T-helper 17 cell (primary cell): ENCODE results near the gene NRAP. TPM values are rescaled to one million over a fixed set of nuclear protein-coding genes. Genes with fewer than 3 reads are reported as not detected.
"Not testable (repeated sequence)": the region's sequence is repeated elsewhere in the genome, so short reads cannot be mapped to it uniquely, and the experiment has no call there.

ENCODE experiments used
- ATAC-seq: fragments of 150-1000 bp; cut with Tn5 transposase; 2 replicates; pipeline ENCODE4 v1.10.0; 2021; ENCODE audit warnings: mild to moderate bottlenecking, moderate library complexity
- DNase-seq, 3 donors: peaks; one replicate each; pipeline versions ENCODE4 v3.0.0 to v3.0.0-alpha.2; 2020 to 2021
- H3K9me3 ChIP-seq: one replicate; pipeline ENCODE4 v1.7.0; 2013; ENCODE audit warnings: low read length, mild to moderate bottlenecking; ENCODE audit not compliant: control insufficient read depth, poor library complexity, severe bottlenecking
- H3K27ac Mint-ChIP-seq: one replicate; pipeline ENCODE4 v1.8.0; 2022; ENCODE audit warnings: mild to moderate bottlenecking, moderate library complexity, mixed read lengths
- H3K27me3 Mint-ChIP-seq: one replicate; pipeline ENCODE4 v1.8.0; 2022; ENCODE audit warnings: mixed read lengths
- H3K36me3 Mint-ChIP-seq: one replicate; pipeline ENCODE4 v1.8.0; 2022; ENCODE audit warnings: low read depth, mixed read lengths
- H3K4me1 Mint-ChIP-seq: one replicate; pipeline ENCODE4 v1.8.0; 2022; ENCODE audit warnings: mild to moderate bottlenecking, mixed read lengths
- H3K4me3 Mint-ChIP-seq: one replicate; pipeline ENCODE4 v1.8.0; 2022; ENCODE audit warnings: mild to moderate bottlenecking, moderate library complexity, mixed read lengths
- total RNA-seq, 4 donors: library from RNA in 2 of 4; stranded (reverse) in 2 of 4; gene quantifications; one replicate each; pipeline ENCODE4 v1.2.3 and lab custom pipeline; 2022 to 2026

NRAP gene
- total RNA-seq, 2 donors from 2014 or later = not detected

GRCh38 chr10:113665806-113666354 is 2.0 kb upstream of the NRAP start:
- ATAC-seq = no peak
- DNase-seq = no peak
- Mint-ChIP-seq H3K36me3 (no peaks in the 10 kb centered on the region), H3K4me1 (peaks cover 3% of the 10 kb centered on the region), H3K4me3 (no peak overlapping the region), H3K27me3 (peaks cover 34% of the 10 kb centered on the region), H3K27ac (no peak overlapping the region)
- H3K9me3 ChIP-seq = no peaks in the 10 kb centered on the region

DNA sequence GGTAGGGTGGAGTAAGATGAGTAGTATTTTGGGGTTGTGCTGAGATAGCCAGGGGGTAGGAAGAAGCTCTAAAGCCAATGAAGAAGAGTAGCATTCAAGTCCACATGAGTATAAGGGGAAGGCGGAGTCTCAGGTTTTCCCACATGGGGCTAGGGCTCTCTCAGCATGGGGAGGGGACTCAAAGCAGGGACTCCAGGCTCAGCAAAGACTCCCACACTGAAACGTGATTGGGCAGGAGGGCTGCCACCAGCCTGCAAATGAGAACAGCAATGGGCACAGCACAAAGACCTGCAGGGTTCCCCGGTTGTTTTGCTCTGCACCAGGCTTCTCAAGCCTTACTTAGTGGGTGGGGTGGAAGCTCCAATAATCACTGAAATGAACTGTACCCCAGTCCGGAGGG is 1.5 kb upstream of the NRAP start:
- no peaks in the 10 kb centered on the region for H3K9me3 ChIP-seq
- Mint-ChIP-seq H3K36me3 (no peaks in the 10 kb centered on the region), H3K4me1 (peaks cover 3% of the 10 kb centered on the region), H3K27ac (no peak overlapping the region), H3K4me3 (no peak overlapping the region), H3K27me3 (peaks cover 32% of the 10 kb centered on the region)
- no peak for ATAC-seq
- no peak for DNase-seq

DNA sequence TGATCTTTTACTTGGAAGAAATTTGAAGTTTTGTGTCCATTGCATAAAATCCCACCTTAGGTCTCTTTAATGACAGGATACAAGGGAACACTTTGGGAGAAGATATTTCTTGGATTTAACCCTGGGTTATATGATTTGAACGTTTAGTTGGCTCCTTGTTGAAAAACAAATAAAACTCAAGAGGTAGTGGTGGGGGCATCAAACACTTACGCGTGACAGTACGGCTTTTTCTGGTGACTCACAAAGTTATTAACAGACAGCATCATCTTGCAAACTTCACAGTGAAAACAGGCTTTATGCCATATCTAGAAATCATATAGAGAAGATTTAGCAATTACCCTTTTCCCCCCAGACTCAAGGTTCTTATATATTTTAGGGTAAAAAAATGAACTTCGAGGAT is 699 bp downstream of the NRAP start:
- H3K4me1 Mint-ChIP-seq = peaks cover 3% of the 10 kb centered on the region
- H3K36me3 Mint-ChIP-seq = no peaks in the 10 kb centered on the region
- no peaks in the 10 kb centered on the region for H3K9me3 ChIP-seq
- peaks cover 32% of the 10 kb centered on the region for H3K27me3 Mint-ChIP-seq
- no peak for DNase-seq
- H3K27ac Mint-ChIP-seq = no peak overlapping the region
- no peak overlapping the region for H3K4me3 Mint-ChIP-seq
- no peak for ATAC-seq

DNA sequence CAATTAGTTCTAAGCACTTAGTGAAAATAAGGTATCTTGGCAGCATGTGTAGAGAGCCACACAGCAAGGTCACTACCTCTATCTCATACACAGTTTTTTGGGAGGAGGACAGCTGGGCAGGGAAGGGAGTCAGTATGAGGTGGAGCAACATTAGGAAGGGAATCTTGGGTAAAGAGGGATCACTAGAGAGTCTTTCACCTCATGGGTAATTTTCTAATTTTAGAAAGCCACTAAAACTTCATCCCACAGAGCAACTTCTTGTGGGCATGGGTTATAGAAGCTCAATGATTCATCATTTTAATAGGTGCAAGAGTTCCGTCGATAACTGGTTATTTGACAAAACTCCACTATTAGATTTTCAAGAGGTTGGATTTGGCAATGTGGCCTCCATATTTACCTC is 2.5 kb downstream of the NRAP start:
- Mint-ChIP-seq H3K36me3 (no peaks in the 10 kb centered on the region), H3K4me3 (no peak overlapping the region), H3K27me3 (peaks cover 30% of the 10 kb centered on the region), H3K4me1 (no peaks in the 10 kb centered on the region), H3K27ac (no peak overlapping the region)
- H3K9me3 ChIP-seq = no peaks in the 10 kb centered on the region
- ATAC-seq (no peak), DNase-seq (no peak)

GRCh38 chr10:113657544-113657943 is 6.3 kb downstream of the NRAP start:
- no peak overlapping the region for H3K4me3 Mint-ChIP-seq
- no peak for ATAC-seq
- H3K36me3 Mint-ChIP-seq = no peaks in the 10 kb centered on the region
- H3K27ac Mint-ChIP-seq = no peak overlapping the region
- H3K9me3 ChIP-seq = no peaks in the 10 kb centered on the region
- no peak for DNase-seq
- H3K4me1 Mint-ChIP-seq = no peaks in the 10 kb centered on the region
- peaks cover 41% of the 10 kb centered on the region for H3K27me3 Mint-ChIP-seq

- H3K9me3 ChIP-seq = no peaks in the 10 kb centered on the region
- Mint-ChIP-seq H3K4me3 (no peak overlapping the region), H3K27ac (no peak overlapping the region), H3K4me1 (no peaks in the 10 kb centered on the region), H3K36me3 (no peaks in the 10 kb centered on the region), H3K27me3 (peaks cover 41% of the 10 kb centered on the region)
- ATAC-seq (no peak), DNase-seq (no peak)
Observed at GRCh38 chr10:113656896-113657295, 6.9 kb downstream of the NRAP start.

DNA sequence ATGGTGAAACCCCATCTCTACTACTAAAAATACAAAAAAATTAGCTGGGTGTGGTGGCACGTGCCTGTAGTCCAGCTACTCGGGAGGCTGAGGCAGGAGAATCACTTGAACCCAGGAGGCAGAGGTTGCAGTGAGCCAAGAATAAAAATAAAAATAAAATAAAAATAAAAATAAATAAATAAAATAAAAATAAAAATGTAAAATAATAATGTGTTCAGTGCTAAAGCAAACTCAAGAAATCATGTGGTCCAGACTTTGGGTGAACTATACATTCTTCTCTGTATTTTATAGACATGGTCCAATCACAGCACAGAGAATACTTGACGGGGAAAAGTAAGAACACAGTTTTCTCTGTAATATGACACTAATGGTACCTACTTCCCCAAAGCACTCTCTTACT is 11.4 kb downstream of the NRAP start:
- ATAC-seq, H3K4me3 Mint-ChIP-seq, H3K27ac Mint-ChIP-seq, DNase-seq, H3K36me3 Mint-ChIP-seq, H3K4me1 Mint-ChIP-seq, H3K9me3 ChIP-seq: not testable (repeated sequence)
- peaks cover 50% of the 10 kb centered on the region for H3K27me3 Mint-ChIP-seq

DNA sequence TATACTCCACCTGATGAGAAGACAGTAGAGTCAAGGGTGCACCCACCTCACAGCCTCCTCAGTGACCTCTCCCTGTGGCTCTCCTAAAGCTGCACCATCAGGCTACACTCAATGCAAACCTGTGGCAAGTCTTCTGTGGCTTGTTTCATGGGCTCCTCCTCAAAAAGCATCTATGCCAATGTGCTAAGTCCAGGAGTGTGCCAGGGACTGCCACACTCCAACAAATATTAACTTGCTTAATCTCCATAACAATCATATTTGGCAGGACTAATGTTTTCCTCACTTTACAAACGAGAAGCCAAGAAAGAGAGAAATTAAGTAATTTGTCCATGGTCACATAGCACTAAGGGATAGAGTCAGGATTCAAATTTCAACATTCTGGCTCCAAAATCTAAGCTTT is 11.9 kb downstream of the NRAP start:
- H3K36me3 Mint-ChIP-seq = no peaks in the 10 kb centered on the region
- no peaks in the 10 kb centered on the region for H3K9me3 ChIP-seq
- no peak overlapping the region for H3K27ac Mint-ChIP-seq
- no peaks in the 10 kb centered on the region for H3K4me1 Mint-ChIP-seq
- no peak overlapping the region for H3K4me3 Mint-ChIP-seq
- DNase-seq (no peak), ATAC-seq (no peak)
- peaks cover 52% of the 10 kb centered on the region for H3K27me3 Mint-ChIP-seq

GRCh38 chr10:113651021-113651420 is 12.8 kb downstream of the NRAP start:
- no peak overlapping the region for H3K4me3 Mint-ChIP-seq
- no peak overlapping the region for H3K27ac Mint-ChIP-seq
- no peaks in the 10 kb centered on the region for H3K9me3 ChIP-seq
- H3K27me3 Mint-ChIP-seq = peaks cover 52% of the 10 kb centered on the region
- DNase-seq (no peak), ATAC-seq (no peak)
- no peaks in the 10 kb centered on the region for H3K4me1 Mint-ChIP-seq
- no peaks in the 10 kb centered on the region for H3K36me3 Mint-ChIP-seq

- DNase-seq = no peak
- ATAC-seq = no peak
- H3K4me1 Mint-ChIP-seq = no peaks in the 10 kb centered on the region
- H3K27me3 Mint-ChIP-seq = peaks cover 56% of the 10 kb centered on the region
- H3K36me3 Mint-ChIP-seq = no peaks in the 10 kb centered on the region
- H3K9me3 ChIP-seq = no peaks in the 10 kb centered on the region
- no peak overlapping the region for H3K27ac Mint-ChIP-seq
- H3K4me3 Mint-ChIP-seq = no peak overlapping the region
Observed at GRCh38 chr10:113650172-113650571, 13.7 kb downstream of the NRAP start.

GRCh38 chr10:113648478-113648877 is 15.4 kb downstream of the NRAP start:
- DNase-seq (no peak), ATAC-seq (no peak)
- Mint-ChIP-seq H3K4me3 (no peak overlapping the region), H3K4me1 (no peaks in the 10 kb centered on the region), H3K36me3 (no peaks in the 10 kb centered on the region), H3K27me3 (peaks cover 48% of the 10 kb centered on the region), H3K27ac (no peak overlapping the region)
- no peaks in the 10 kb centered on the region for H3K9me3 ChIP-seq

GRCh38 chr10:113647812-113648211 is 16.0 kb downstream of the NRAP start:
- no peaks in the 10 kb centered on the region for H3K4me1 Mint-ChIP-seq
- no peaks in the 10 kb centered on the region for H3K9me3 ChIP-seq
- no peaks in the 10 kb centered on the region for H3K36me3 Mint-ChIP-seq
- no peak overlapping the region for H3K27ac Mint-ChIP-seq
- H3K27me3 Mint-ChIP-seq = peaks cover 50% of the 10 kb centered on the region
- ATAC-seq = no peak
- no peak for DNase-seq
- H3K4me3 Mint-ChIP-seq = no peak overlapping the region

GRCh38 chr10:113646336-113647201 is 17.3 kb downstream of the NRAP start:
- Mint-ChIP-seq H3K27ac (no peak overlapping the region), H3K27me3 (peaks cover 59% of the 10 kb centered on the region), H3K4me3 (no peak overlapping the region), H3K4me1 (no peaks in the 10 kb centered on the region), H3K36me3 (no peaks in the 10 kb centered on the region)
- no peak for DNase-seq
- H3K9me3 ChIP-seq = no peaks in the 10 kb centered on the region
- no peak for ATAC-seq
